Fibroblast of villous mesenchyme (primary cell): ENCODE data around the gene ADPRH. TPM values are rescaled to one million over a fixed set of nuclear protein-coding genes. Genes with fewer than 3 reads are reported as not detected.

Experiments
- DNase-seq: peaks from one replicate; pipeline ENCODE4 v3.0.0-alpha.2; 2010; ENCODE audit warnings: low read depth
- H3K4me3 ChIP-seq: 2 replicates; pipeline ENCODE4 v1.5.1; 2011; ENCODE audit warnings: low read depth, mild to moderate bottlenecking, low read length
- total RNA-seq: library from RNA; depleted of rRNA; stranded (reverse); fragments of >200 nt; gene quantifications from 2 replicates; pipeline ENCODE4 v1.2.3, GENCODE V29; 2012
- TF ChIP-seq, protein P1 (sequence below): IDR thresholded peaks from 2 replicates; pipeline ENCODE4 v1.5.1; 2012; ENCODE audit warnings: low read depth, mild to moderate bottlenecking, low read length; ENCODE audit not compliant: insufficient read depth

Gene ADPRH
- total RNA-seq, 1 donor, result 3.0 TPM

DNA sequence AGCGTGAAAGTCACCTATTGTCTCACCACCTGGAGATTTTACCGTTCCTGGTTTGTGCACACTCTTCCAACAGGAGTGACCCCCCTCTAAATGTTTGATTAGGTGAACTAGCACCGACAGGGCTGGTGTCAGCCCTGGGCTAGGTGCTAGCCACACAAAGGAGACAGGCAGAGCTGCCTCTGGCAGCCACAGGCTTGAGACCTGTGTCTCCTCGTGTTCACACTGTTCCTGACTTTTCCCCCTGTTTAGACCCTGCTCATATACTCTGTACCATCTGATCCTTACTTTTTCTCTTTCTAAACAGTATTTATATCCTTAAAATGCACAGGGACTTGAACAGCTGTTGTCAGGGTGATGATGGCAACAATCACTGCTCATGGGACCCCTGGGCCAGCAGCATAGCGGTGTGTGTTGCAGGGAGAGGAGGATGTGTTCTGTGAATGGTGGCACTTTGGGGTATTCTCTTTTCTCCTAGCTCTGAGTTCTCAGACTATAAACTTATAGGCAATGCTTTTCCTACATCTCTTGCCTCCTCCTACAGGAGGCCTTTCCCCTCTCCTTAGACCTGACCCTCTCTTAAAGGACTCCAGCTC lies 25.4 kb upstream of the ADPRH start:
- H3K4me3 ChIP-seq, result no peak overlapping the region
- TF ChIP-seq, protein P1, sequence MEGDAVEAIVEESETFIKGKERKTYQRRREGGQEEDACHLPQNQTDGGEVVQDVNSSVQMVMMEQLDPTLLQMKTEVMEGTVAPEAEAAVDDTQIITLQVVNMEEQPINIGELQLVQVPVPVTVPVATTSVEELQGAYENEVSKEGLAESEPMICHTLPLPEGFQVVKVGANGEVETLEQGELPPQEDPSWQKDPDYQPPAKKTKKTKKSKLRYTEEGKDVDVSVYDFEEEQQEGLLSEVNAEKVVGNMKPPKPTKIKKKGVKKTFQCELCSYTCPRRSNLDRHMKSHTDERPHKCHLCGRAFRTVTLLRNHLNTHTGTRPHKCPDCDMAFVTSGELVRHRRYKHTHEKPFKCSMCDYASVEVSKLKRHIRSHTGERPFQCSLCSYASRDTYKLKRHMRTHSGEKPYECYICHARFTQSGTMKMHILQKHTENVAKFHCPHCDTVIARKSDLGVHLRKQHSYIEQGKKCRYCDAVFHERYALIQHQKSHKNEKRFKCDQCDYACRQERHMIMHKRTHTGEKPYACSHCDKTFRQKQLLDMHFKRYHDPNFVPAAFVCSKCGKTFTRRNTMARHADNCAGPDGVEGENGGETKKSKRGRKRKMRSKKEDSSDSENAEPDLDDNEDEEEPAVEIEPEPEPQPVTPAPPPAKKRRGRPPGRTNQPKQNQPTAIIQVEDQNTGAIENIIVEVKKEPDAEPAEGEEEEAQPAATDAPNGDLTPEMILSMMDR, result no peak
- no peak for DNase-seq

DNA sequence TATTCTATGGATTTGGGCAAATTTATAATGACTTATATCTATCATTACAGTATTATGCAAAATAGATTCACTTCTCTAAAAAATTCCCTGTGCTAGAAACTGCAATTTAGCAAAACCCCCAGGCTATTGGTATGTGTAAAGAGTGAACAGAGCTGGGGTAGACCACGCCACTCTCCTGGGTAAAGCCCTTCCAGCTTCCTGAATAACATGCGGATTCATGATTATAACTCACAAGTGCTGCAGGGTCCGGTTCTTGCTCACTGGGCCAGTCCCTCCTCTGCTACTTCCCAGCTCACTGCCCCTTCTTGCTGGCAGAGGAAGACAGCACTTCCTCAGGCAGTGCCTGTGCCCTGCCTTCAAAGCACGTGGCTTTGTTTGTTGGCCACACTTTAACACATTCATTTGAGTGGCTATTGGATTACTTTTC lies 24.0 kb upstream of the ADPRH start:
- TF ChIP-seq, protein P1, result no peak
- no peak overlapping the region for H3K4me3 ChIP-seq
- no peak for DNase-seq

DNA sequence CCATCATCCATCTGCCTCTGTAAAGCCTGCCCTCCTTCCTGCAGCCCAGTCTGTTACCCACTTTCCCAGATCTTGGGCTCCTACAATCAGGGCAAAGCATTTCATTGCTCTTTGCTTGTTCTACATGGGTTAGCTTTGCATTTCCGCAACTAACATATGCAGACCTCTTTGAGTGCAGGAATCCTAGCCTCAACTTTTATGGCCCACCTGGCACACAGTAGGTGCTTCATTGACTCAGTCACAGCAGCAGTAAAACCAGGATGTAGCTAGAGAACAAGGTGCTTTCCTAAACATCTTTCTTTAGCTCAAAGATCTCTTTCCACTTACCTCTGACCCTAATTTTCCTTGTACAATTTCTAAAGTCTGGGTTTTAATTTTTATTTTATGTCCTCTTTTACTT lies 23.4 kb upstream of the ADPRH start:
- H3K4me3 ChIP-seq, result no peak overlapping the region
- TF ChIP-seq, protein P1, result no peak
- no peak for DNase-seq

DNA sequence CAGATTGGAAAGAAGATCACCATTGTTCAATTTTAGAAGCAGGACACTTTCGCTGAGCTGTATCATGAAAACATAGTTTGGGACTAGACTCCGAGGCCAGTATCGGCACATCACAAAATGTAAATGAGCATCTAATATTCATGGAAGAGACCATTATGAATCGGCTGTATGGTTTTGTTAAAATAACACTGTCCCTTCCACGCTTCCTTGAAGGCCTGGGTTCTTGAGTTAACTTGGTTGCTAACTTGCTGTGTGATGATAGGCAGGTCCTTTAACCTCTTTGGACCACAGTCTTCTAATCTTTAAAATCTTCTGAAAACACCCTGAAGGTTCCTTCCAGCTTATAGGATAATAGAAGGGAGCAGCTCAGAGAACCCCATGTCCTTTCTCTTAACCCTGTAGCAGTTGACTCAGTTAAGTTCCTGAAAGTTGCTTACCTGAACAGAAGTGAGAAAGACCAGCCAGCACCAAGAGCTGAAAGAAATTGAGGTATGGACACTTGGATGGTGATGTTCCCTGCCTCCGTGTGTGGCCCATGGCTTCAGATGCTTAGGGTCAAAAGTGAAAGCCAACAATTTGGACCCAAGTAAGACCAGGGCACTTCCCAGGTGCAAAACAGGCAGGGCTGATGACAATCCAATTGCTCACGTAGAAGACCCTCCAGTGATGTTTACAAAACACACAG lies 22.0 kb upstream of the ADPRH start:
- no peak overlapping the region for H3K4me3 ChIP-seq
- TF ChIP-seq, protein P1, result no peak
- no peak for DNase-seq

DNA sequence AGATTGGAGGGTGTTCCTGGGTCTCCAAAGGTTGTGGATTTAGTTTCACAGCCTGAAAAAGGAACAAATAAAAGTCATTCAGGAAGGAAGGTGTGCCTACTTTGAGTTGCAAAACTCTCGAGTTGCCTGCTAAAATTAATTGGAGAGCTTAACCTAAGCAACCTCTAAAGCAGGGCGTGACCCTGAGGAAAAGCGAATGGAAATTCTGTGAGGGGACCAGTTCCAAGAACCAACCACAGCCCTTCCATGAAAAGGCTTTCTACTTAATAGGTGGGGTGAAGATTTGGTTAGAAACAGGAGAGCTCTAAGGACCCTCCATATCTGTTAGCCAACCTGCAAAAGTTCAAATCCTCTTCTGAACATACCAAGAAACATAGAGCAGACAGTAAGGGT lies 21.4 kb upstream of the ADPRH start:
- TF ChIP-seq, protein P1, result no peak
- no peak for DNase-seq
- no peak overlapping the region for H3K4me3 ChIP-seq

DNA sequence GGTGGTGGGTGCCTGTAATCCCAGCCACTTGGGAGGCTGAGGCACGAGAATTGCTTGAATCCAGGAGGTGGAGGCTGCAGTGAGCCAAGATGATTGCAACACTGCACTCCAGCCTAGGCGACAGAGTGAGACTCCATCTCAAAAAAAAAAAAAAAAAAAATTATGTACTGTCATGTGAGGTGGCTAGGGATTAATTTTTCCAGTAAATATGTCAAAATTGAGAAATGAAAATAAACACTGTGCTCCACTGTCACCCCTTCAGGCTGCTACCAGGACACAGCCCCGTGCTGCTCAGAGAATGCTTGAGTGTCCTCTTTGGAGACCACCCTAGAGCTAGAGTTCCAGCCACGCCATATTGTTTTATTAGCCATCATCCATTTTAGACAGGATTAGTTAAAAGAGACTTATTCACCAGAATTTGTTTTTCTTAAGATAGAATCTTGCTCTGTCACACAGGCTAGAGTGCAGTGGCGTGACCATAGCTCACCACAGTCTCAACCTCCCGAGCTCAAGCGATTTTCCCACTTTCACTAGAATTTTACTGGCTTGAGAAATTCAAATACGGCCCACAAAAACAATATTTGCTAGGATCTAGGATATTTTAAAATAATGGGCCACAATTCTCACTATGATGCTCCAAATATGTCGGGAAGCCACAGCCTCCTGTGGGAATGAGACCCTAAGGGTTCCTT lies 20.5 kb upstream of the ADPRH start:
- H3K4me3 ChIP-seq, result no peak overlapping the region
- no peak for DNase-seq
- TF ChIP-seq, protein P1, result no peak
